ENCODE measurements around the gene CSAD.

The CSAD gene, protein sequence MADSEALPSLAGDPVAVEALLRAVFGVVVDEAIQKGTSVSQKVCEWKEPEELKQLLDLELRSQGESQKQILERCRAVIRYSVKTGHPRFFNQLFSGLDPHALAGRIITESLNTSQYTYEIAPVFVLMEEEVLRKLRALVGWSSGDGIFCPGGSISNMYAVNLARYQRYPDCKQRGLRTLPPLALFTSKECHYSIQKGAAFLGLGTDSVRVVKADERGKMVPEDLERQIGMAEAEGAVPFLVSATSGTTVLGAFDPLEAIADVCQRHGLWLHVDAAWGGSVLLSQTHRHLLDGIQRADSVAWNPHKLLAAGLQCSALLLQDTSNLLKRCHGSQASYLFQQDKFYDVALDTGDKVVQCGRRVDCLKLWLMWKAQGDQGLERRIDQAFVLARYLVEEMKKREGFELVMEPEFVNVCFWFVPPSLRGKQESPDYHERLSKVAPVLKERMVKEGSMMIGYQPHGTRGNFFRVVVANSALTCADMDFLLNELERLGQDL

DNA sequence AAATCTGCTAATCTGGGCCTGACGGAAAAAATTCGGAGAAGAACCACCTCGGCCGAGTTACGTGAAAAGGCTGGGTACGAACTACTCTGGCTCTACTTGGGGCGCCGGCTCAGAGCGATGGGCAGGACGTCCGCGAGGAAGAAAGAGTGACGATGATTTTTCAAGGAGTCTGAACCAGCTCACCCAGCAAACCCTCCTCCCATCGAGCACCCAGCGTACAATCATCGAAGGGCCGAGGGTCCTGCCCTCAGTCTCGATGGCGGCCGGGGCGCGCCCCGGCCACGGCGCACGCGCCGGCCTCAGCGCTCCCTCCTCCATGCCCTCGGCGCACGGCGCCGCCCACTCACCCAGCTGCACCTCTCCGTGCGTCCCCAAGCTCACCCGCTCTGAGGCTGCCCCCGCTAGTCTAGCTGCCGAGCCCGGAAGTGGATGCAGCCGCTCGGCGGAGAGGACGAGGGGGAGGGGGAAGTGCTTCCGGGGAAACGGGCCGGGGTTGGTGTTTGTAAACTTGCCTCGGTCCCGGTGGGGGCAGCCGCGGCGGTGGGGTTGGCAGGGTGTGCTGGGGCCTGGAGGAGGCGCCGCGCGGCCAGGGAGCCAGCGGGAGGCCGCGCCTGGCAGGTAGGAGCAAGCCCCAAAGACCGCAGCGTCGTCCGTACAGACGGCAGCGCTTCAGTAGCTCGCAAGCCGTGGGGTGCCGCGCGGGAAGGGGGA lies at the start of gene CSAD, which contains the start of gene ZNF740:
TSS of gene CSAD (minus strand) at position 706 of the 711 bp plus-strand sequence. CDS start 7,455 bp downstream, outside the sequence.
TSS of gene ZNF740 (plus strand) at position 503 of the 711 bp plus-strand sequence. CDS start 1,262 bp downstream, outside the sequence.
- peak; percentile 95 to 96 for DNase-seq (ENCODE audit: low read depth in 2 of 2)

DNA sequence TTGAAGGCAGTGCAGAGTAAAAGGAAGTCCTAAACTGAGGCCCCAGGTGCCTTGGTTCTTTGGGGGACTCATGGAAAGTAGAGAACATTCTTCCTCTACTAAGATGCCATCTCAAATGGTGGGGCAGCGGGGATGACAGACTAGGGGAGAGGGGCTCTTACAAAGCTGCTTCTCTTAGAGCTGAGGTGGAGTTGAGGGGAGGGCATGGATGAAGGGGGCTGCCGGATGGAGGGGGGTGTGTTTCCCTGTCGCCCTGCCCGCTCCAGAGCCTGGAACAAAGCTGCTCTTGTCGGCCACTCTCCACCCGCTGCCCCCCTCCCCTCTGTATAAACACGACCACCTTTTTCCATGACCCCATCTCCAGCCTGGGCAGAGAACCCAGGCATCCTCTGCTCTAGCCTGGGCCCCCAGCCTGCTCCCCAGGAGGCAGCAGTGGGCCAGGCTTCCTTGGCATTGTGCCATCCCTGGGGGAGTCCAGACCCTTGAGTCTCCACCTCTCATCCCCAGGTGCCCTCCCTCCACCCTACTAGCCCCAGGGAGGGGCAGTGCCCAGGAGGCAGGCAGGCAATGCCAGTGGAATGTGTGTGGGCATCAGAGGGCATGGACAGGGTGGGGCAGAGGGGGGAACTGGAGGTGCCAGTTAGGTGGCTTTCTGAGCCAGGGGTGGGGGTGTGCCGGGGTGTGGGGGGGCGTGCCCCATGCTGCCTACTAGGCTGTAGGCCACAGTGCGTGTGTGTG lies 49.6 kb upstream of the CSAD start:
- no peak for DNase-seq (ENCODE audit: low read depth in 2 of 2)

DNA sequence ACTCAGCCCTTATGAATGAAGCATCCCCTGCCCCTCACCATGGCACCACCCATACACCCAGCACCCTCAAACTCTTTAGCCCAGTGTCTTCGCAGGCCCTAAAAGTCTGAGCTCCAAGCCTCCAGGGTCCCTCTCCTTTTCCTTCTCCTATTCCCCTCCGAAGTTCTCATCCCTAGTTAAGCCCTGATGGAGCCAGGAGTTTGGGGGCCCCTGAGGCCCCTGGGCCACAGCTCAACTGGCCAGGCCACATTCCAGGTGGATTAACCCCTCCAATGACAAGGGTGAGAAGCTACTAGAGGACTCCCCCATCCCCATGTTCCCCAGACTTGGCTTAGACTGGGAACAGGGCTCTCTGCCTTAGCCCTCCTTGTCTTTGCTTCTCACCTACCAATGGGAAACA lies 48.7 kb upstream of the CSAD start:
- DNase-seq (ENCODE audit: low read depth in 2 of 2) = no peak

DNA sequence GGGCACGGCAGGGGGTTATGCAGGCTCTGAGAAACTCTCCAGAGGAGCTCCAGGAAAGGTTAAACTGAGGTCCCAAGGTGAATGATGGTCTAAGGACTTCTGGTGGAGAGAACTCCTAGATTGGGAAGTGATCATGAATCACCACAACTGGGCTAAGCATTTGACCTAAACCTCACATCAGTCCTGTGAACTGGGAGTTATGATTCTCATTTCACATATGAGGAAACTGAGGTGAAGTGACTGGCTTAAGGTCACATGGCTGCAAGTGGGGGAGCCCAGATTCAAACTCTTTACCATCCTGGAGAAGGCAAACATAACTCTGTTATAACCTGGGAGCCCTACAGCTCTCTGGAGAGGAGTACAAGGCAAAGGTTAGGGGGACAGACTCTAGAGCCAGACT lies 47.1 kb upstream of the CSAD start:
- no peak for DNase-seq (ENCODE audit: low read depth in 2 of 2)

DNA sequence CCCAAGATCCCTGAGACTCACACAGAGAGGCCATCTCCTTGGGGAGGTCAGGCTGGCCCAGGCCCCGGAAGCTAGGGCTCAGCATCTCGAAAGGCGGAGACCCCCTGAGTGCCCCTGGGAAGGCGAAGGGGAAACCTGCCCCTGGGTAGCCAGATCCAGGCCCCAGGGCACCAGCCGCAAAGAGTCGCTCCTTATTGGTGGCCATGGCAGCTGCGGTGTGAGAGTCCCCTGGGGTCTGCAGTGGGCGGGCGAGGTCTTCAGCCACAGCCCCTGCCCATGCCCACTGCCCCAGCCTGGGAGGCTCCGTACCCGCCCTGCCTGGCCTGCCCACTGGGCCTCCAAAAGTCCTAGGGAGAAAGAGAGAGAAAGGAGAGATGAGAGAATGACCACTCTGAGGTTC lies 46.6 kb upstream of the CSAD start:
- DNase-seq (ENCODE audit: low read depth in 2 of 2) = no peak

DNA sequence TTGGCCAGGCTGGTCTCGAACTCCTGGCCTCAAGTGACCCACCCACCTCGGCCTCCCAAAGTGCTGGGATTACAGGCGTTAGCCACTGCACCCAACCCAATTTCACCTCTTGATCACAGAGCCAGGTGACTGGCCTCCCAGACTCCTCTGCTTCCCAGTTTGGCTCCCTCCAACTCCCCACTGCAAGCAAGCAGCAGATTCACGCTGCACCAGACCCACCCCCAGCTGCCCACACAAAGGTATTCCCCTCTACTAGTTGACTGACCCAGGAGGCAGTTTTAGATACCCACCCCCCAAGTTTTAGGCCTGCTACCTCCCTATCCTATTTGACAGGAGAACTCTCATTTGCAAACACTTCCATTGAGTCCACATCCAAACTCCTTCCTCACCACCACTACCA lies 46.1 kb upstream of the CSAD start:
- DNase-seq (ENCODE audit: low read depth in 2 of 2) = no peak

DNA sequence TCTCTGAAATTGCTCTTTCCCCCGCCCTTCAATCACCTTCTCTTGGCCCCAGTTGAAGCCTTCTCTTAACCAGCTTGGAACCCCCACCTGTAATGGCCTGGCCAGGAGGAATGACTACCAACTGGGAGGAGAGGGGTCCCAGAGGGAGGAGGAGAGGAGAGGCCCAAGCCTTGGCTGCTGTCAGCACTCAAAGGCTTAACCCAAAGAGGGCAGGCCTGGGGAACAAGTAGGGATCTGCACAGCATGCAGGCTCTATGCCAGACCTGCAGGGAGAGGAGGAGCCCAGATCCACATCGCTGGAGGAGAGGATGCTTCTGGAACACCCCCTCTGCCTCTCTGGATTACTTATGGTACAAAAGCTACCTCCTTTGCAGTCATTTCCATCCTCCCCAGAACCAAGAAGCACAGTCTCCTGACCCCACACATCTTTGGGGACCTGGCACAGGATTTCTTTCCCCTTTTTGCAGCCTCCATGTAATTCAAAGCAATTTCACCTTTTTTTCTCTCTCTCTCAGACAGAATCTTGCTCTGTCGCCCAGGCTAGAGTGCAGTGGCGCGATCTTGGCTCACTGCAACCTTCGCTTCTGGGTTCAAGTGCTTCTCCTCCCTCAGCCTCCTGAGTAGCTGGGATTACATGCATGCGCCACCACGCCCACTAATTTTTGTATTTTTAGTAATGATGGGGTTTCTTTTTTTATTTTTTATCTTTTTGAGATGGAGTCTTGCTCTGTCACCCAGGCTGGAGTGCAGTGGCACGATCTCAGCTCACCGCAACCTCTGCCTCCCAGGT lies 45.1 kb upstream of the CSAD start:
- DNase-seq (ENCODE audit: low read depth in 2 of 2) = no peak

DNA sequence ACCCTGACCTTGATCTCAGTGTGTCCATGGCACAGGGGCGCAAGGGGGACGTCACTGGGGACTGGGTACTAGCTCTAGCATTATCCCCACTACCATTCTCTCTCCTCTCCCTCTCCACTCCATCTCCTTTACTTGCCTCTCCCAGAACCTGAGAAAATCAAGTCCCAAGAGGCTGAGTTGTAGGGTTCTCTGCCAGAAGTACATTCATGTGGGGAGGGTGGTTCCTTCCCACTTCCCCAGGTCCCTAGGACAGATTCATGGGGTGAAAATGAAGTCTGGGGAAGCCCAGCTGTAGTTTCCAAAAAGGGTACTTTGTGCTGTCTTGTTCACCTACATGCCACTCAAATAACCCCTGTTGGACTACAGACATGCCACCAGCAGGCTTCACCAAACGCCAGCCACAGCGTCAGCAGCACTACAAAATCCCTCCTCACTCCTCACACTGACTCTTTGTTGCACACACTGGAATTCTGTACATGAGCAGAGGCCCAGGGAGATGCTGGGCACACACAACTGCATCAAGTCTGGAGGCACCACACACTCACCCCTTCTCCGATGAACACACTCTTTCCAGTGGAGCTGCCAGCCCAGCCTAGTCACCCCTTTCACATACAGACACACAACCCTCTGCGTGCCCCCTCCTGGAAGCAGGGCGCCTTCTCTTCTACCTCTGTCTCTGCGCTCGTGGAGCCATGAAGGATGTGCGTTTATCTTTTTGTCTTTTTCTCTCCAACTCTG lies 44.3 kb upstream of the CSAD start:
- DNase-seq (ENCODE audit: low read depth in 2 of 2) = no peak

DNA sequence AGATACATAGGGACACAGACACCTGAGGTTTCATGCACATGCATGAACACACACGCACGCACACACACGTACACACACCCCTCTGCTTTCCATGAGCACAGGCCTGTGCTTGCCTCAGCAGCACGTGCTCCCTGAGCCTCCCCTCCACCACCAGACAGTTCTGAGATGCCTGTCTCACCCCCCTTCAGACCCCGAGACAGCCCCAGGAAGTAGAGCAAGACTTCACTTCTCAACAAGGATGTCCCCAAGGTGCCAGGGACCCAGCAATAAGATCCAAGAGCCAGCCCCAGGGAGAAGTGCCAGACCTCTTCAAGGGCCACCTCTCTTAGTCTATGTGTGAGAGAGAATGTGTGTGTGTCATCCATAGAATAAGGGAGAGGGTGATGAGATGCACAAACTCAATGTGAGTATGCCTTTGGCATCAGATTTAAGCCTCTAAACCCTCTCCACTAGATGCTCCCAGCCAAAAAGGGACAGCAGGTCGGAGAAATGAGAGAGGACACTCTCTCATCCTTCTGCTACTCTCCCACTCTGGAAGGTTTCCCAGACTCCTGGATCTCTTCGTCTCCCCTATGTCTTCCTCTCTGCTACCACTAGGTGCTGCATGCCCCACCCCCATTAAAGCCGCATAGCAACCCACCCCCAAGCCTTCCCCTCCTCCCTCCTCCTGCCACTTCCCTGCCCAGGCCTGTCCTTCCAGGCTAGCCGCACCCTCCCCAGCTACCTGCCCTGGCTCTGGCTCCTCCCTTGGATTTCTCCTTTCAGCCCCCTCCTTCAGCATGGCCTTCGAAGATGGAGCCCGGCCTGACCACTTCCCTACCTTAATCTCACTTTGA lies 43.6 kb upstream of the CSAD start:
- no peak for DNase-seq (ENCODE audit: low read depth in 2 of 2)

DNA sequence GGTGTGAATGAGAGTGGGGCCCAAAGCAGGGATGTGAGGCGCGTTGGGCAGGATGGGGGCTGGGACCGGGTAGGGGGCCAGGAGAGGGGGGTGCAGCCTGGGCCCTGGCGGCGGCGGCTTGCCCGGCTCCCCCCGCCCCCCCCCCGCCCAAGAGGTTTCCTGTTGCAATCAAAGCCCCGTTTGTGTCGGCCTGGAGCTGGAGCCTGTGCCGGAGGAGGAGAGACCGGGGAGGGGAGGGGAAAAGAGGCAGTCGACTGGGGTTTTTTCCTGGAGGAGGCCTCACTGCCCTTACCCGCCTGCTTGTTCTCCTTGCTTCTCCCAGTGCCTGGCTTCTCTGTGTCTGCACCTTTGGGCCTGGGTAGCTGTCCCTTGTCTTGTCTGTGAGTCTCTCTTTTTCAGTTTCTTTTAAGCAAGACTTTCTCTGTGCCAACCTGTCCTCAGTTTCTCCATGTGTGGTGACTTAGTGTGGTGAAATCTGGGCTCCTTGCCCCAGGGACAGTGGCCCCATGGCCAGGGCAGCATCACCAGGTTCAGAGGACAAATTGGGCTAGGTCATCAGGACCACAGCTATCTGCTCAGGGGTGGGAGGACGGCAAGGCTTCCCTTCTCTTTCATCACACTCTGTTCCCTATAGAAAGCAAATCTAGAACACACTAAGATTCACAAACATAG lies 42.8 kb upstream of the CSAD start:
- DNase-seq (ENCODE audit: low read depth in 2 of 2) = no peak

DNA sequence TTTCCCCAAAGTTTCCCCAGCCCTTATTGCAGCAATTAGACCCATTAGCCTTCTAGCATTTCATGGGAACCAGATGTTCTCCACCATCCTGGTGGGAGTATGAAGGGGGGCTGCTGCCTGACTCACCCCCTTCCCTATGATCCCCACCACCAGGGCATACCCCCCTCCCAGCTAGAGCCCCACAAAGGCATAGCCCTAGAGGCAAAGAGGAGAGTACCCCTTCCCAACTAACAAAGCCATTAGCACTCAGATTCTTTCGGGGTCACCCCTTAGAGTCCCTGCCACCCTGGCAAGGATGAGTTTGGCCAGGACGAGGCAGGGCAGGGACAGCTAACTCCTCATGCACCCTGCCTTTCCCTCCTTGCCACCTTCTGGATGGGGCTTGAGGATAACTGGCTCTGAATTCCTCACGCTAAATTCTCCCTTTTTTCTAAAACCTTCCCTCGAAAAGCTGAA lies 42.1 kb upstream of the CSAD start:
- no peak for DNase-seq (ENCODE audit: low read depth in 2 of 2)

DNA sequence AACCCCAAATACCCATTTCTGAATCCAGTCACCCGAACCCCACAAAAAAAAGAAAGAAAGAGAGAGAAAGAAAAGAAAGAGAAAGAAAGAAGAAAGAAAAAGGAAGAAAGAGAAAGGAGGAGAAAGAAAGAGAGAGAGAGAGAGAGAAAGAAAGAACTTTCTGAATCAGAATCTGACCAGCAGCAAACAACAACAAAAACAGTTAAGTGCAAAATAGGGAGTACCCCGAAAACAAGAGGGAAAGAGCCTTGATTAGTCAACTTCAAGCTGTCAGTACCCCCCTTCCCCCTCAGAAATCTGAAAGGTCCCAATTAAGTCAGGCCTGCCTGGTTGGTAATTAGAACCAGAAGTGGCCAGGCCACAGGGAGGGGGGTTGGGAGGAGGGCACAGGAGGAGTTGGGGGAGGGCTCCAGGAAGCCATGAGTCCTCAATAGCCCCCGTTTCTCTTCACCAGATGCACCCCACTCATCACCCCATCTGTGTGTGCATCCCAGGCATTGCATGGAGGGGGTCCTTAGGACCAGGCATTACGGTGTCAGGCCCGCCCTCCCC lies 41.5 kb upstream of the CSAD start:
- peak in 1 of 2 experiments; percentile 72 for DNase-seq (ENCODE audit: low read depth in 2 of 2)

DNA sequence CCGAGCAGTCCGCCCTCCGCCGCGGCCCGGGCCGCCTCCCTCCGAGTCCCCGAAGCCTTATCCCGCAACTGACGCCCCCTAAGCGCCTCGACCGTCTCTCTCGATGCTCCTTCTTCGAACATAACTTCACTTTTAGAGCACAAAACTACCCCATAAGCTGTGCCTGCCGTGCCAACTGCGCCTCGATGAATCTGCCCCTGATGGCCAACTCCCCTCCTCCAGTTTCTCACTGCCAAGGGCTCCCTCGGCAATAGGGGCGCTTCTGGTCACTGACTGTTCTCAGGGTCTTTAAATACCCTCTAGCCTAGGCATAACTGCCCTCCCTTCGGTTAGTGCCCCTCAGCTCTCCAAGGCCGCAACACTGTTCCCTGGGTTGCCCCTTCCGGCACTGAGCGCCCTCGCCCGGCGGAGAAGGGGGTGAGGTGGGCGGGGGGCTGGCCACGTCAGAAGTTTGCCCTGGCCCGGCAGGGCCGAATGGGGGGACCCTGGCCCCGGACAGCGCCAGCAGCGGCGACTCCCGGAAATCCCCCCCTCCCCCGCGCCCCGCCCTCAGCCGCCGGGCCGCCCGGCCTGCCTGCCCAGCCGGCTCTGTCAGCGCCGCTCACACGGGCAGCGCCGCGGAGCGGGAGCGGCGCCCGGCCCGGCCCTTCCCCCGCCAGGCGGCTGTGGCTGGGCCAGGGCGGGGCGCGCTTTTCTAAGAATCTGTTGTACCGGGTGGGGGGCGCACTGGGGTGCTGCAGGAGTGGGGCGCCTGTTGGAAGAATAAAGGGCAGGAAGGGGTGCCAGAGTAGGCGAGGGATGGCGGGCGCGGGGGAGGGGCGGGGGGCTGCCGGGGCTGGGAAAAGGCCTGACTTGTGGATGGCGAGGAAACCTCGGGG lies 40.7 kb upstream of the CSAD start:
- no peak for DNase-seq (ENCODE audit: low read depth in 2 of 2)

DNA sequence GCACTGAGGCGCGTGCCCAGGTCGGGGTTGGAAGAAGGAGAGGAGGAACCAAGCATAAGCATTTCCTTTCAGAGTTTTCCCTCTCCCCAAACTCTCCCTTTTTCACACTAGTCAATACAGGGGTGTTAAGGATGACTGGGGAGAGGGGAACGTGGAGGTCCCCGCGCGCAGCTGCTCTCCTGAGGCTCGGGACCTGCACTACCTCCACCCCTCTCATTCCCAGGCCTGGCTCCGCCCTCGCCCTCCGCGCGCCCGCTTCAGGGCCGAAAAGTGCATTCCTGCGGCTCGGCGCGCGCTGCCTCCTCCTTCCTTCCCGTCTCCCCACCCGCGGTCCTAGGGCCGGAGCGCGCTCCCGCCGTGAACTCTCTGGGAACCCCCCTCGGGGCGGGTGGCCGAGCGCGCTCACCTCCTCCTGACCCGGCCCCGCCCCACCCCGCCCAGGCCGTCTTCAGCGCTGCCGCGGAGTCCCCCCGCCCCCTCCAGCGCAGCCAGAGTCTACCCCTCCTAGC lies 40.0 kb upstream of the CSAD start:
- DNase-seq (ENCODE audit: low read depth in 2 of 2) = peak; percentile 84 to 90

DNA sequence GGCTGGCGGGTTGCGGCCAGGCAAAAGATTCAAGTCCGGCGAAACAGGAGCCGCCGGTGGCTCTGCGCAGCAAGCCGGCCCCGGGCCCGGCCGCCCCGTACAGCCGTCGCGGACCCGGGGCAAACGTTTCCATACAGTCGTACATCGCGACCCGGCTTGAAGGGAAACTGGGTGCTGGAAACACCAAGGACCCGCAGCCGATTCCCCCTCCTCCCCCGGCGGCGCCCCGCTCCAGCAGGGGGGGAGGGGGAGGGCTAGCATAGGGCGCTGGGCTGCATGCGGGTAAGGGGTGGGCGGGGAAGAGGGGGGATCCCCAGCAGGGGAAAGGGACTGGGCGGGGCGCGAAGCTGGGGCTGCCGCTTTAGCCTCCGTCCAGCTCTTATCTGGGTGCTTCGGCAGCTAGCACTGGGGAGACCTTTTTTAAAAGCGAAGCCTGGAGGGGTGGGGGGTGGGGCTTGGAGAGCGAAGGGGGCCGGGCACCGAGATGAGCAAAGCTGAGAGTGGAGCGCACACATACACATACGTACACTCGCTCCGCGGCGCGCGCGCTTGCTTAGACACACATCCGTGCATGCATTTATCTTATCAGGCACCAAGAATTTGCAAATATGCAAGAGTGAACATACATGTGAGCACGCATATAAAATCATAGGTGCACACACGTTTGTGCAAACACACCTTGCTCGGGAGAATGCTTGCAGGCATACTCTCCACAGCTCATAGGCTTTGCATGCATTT lies 39.4 kb upstream of the CSAD start:
- DNase-seq (ENCODE audit: low read depth in 2 of 2) = no peak

DNA sequence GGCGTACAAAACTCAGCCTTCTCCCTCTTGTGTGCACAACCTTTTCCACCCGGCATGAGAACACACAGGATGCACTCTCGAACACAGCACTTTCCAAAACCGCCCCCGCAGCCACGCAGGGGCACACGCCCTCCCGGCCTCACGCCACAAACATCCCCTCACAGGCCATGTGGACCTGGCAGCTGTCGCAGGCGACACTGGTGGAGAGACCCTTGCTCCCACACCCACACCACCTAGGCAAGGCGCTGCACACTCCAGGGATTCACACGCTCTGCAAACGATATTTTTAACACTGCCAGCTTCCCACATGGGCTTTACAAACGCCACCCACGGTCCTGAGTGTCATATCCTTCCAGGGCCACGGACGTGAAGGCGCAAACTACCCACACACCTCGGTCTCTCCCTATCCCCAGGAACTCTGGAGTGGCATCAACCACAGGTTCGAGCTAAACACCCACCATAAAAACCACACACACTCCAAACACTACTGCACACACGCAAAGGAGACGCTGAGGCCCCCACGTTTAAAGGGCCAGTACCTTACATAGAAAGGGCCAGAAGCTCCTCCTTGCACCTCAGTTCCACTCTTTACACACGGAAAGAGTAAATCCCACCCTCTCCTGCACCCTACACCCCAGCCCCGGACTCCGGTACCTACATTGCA lies 38.7 kb upstream of the CSAD start:
- no peak for DNase-seq (ENCODE audit: low read depth in 2 of 2)
